Measurements from ENCODE around the gene KCNIP1.

KCNIP1 gene

GRCh38 chr5:170563824-170564567 lies 60.2 kb downstream of the KCNIP1 start:
- DNase-seq (ENCODE audit: low read depth) = no peak
- no peak for TF ChIP-seq CTCF (IDR thresholded peaks at IDR 0.05; ENCODE audit: insufficient read depth, low read depth, low read length, missing control alignments)

GRCh38 chr5:170565072-170565471 lies 61.3 kb downstream of the KCNIP1 start:
- TF ChIP-seq CTCF (IDR thresholded peaks at IDR 0.05; ENCODE audit: insufficient read depth, low read depth, low read length, missing control alignments) = no peak

More at GRCh38 chr5:170563824-170564567, 60.2 kb downstream of the KCNIP1 start:
- no peak overlapping the region for H3K4me3 ChIP-seq (ENCODE audit: low read depth, low read length)

GRCh38 chr5:170569101-170569500 lies 65.3 kb downstream of the KCNIP1 start:
- H3K4me3 ChIP-seq (ENCODE audit: low read depth, low read length) = no peak overlapping the region
- DNase-seq (ENCODE audit: low read depth) = no peak
- no peak for TF ChIP-seq CTCF (IDR thresholded peaks at IDR 0.05; ENCODE audit: insufficient read depth, low read depth, low read length, missing control alignments)

More at GRCh38 chr5:170565072-170565471, 61.3 kb downstream of the KCNIP1 start:
- DNase-seq (ENCODE audit: low read depth) = no peak
- no peak overlapping the region for H3K4me3 ChIP-seq (ENCODE audit: low read depth, low read length)

- DNase-seq (ENCODE audit: low read depth) = no peak
- no peak for TF ChIP-seq CTCF (IDR thresholded peaks at IDR 0.05; ENCODE audit: insufficient read depth, low read depth, low read length, missing control alignments)
- no peak overlapping the region for H3K4me3 ChIP-seq (ENCODE audit: low read depth, low read length)
These were observed 66.7 kb downstream of the KCNIP1 start for GRCh38 chr5:170570476-170570875.

- no peak for TF ChIP-seq CTCF (IDR thresholded peaks at IDR 0.05; ENCODE audit: insufficient read depth, low read depth, low read length, missing control alignments)
- no peak for DNase-seq (ENCODE audit: low read depth)
- H3K4me3 ChIP-seq (ENCODE audit: low read depth, low read length) = no peak overlapping the region
These were observed 67.5 kb downstream of the KCNIP1 start for GRCh38 chr5:170571281-170571731.

GRCh38 chr5:170571875-170572852 lies 68.3 kb downstream of the KCNIP1 start:
- no peak overlapping the region for H3K4me3 ChIP-seq (ENCODE audit: low read depth, low read length)
- peak; percentile 54 for DNase-seq (ENCODE audit: low read depth)
- TF ChIP-seq CTCF (IDR thresholded peaks at IDR 0.05; ENCODE audit: insufficient read depth, low read depth, low read length, missing control alignments) = no peak

Data from GM12865 (cell line).